AG04450 (cell line): ENCODE measurements around the gene ZNF668. TPM values are rescaled to one million over a fixed set of nuclear protein-coding genes. Genes with fewer than 3 reads are reported as not detected.

Experiments used
- CTCF ChIA-PET: fragments of 300-600, 350-600 bp; formaldehyde crosslinking; extraction: SDS; loops from one replicate; lab custom pipeline; 2022; ENCODE audit warnings: antibody characterized with exemption, inconsistent platforms; lab: Charles Lee
- POLR2A ChIA-PET: fragments of 350-600 bp; formaldehyde crosslinking; extraction: SDS; loops from one replicate; lab custom pipeline; 2021; ENCODE audit warnings: antibody characterized with exemption, inconsistent platforms; lab: Yijun Ruan, JAX
- DNase-seq: peaks from one replicate; pipeline ENCODE4 v3.0.0-alpha.2; 2011; ENCODE audit warnings: low read depth, low spot score
- H3K27ac ChIP-seq: one replicate; pipeline ENCODE4 v1.5.1; 2012; ENCODE audit warnings: low read depth, low read length, control low read depth
- H3K27me3 ChIP-seq: one replicate; pipeline ENCODE4 v1.6.0; 2012; ENCODE audit warnings: low read length; ENCODE audit not compliant: control insufficient read depth, insufficient read depth
- H3K4me3 ChIP-seq: 2 replicates; pipeline ENCODE4 v1.5.1; 2011; ENCODE audit warnings: mild to moderate bottlenecking, low read depth, low read length, control low read depth
- H3K9me3 ChIP-seq: 2 replicates; pipeline ENCODE4 v1.5.1; 2012; ENCODE audit warnings: low read length; ENCODE audit not compliant: control insufficient read depth, insufficient read depth
- polyA plus RNA-seq: library from polyadenylated mRNA; depleted of rRNA; stranded (reverse); fragments of >200 nt; gene quantifications from 2 replicates; pipeline ENCODE4 v1.2.3, GENCODE V29; 2011
- TF ChIP-seq, protein P1 (sequence below): IDR thresholded peaks from 2 replicates; pipeline ENCODE4 v1.5.1; 2011; ENCODE audit warnings: low read depth, low read length, control low read depth, inconsistent platforms

The ZNF668 gene
- polyA plus RNA-seq, 1 experiment: 5.9 TPM

DNA sequence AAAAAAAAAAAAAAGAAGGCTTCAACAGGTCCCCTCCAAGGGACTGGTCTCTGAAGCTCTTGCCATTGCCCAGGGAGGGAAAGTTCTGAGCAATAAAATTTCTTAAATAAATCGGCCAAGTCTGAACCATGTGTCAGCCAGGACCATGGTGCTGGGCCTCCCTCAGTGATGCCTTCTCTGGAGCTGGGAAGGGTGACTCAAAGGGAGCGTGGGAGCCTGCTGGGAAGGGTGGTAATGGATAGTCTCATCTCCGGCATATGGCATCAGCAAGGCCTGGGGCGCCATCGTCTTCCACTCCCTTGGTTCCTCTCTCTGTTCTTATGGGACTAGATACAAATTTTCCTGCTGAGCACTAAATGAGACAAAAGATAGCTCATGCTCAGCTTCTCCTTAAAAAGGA is 18.3 kb upstream of the ZNF668 start:
- TF ChIP-seq, protein P1, sequence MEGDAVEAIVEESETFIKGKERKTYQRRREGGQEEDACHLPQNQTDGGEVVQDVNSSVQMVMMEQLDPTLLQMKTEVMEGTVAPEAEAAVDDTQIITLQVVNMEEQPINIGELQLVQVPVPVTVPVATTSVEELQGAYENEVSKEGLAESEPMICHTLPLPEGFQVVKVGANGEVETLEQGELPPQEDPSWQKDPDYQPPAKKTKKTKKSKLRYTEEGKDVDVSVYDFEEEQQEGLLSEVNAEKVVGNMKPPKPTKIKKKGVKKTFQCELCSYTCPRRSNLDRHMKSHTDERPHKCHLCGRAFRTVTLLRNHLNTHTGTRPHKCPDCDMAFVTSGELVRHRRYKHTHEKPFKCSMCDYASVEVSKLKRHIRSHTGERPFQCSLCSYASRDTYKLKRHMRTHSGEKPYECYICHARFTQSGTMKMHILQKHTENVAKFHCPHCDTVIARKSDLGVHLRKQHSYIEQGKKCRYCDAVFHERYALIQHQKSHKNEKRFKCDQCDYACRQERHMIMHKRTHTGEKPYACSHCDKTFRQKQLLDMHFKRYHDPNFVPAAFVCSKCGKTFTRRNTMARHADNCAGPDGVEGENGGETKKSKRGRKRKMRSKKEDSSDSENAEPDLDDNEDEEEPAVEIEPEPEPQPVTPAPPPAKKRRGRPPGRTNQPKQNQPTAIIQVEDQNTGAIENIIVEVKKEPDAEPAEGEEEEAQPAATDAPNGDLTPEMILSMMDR: no peak
- CTCF ChIA-PET: interaction anchor here (0.6 to 3.1 kb wide), 3 partner anchors 25 to 108 kb away, joined by 4 to 17 read pairs (median 4); no protein-coding TSS in a partner anchor
- POLR2A ChIA-PET: interaction anchor here (0.5 to 2.1 kb wide), 2 partner anchors 18 to 56 kb away, joined by 3 to 9 read pairs; partner anchors contain the start of genes ZNF646 and ZNF668
- Histone ChIP-seq H3K4me3 (no peak overlapping the region), H3K9me3 (no peaks in the 10 kb centered on the region), H3K27ac (no peak overlapping the region), H3K27me3 (no peaks in the 10 kb centered on the region)
- DNase-seq: no peak

DNA sequence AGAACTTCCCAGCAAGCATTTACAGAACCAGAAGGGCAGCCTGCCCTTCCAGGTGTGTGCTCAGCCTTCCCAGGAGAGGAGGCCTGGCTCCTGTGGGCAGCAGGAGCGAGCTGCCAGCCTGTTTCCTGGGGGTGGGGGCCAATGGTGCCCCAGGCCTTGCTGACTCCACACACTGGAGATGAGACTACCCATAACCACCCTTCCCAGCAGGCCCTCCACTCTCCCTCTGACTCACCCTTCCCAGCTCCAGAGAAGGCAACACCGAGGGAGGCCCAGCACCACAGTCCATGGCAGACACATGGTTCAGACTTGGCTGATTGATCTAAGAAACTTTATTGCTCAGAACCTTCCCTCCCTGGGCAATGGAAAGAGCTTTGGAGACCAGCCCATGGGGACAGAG is 16.5 kb upstream of the ZNF668 start:
- POLR2A ChIA-PET: interaction anchor here (1.2 kb wide), 1 partner anchor 17 kb away, joined by 6 read pairs; the partner anchor contains the start of genes ZNF646 and ZNF668

DNA sequence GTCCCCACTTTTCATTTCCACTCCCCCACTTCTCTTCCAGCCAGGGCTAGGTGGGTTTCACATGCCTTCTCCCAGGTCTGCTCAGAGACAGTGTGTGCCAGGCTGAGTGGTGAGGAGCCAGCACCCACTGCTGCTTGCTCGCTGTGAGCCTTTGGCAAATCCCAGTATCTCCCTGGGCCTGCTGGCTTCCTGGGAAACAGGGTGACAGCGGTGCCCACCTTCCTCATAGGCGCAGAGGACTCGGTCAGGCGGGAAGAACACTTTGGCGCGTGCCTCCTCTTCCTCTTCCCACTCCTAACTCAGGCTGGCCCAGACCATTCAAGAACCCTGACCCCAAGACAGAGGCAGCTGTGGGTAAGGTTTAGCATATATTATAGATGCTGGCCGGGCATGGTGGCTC is 15.2 kb upstream of the ZNF668 start:
- H3K27me3 ChIP-seq: no peaks in the 10 kb centered on the region
- H3K4me3 ChIP-seq: no peak overlapping the region
- DNase-seq: no peak
- ChIA-PET CTCF (no interaction called here), POLR2A (no interaction called here)
- TF ChIP-seq, protein P1: no peak
- no peak overlapping the region for H3K27ac ChIP-seq
- H3K9me3 ChIP-seq: no peaks in the 10 kb centered on the region; the same call in 1 of the 2 replicates

More for the DNA sequence above, 16.5 kb upstream of the ZNF668 start:
- DNase-seq: no peak
- TF ChIP-seq, protein P1: no peak
- no peaks in the 10 kb centered on the region for H3K27me3 ChIP-seq
- CTCF ChIA-PET: interaction anchor here (1.7 to 3.1 kb wide), 2 partner anchors 52 to 106 kb away, joined by 4 to 17 read pairs; no protein-coding TSS in a partner anchor
- peak overlapping the region; percentile 31 for H3K27ac ChIP-seq
- H3K4me3 ChIP-seq: no peak overlapping the region
- H3K9me3 ChIP-seq: no peaks in the 10 kb centered on the region

DNA sequence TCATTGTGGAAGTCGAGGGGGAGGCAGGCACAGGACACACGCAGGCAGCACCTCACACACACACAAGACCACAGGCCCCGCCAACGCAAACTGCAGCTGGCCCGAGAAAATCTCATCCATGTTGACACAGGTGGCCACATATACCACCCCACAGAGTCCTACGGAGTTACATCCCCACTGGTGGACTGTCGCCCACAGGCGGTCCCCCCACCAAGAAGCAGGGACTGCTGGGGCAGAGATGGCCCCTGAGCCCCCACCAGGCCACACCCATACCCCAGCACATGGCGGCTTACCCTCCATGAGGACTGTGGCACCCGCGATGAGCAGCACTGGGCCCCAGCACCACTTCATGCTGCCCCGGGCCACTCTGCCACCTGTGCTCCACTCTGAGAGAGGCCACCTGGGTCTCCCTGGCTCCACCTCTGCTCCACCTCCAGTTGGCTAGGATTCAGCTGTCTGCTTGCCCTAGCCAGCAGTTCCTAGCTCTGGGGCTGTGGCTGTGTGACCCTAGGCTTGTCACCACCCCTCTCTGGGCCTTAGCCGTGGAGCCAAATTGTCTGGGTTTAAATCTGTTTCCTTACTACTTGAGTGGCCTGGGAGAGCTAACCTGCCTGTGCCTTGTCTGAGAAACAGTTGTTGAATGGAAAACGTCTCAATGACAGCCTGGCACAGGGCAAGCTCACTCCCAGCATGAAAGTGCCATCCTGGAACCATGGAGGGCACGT is 14.6 kb upstream of the ZNF668 start, which contains the start of gene PRSS53:
Gene PRSS53 (minus strand): TSS at position 485 of the 725 bp plus-strand sequence. CDS start 134 bp downstream, at position 351.
- ChIA-PET POLR2A (no interaction called here), CTCF (no interaction called here)
- Histone ChIP-seq H3K27ac (no peak within 1 kb of the TSS), H3K4me3 (no peak within 1 kb of the TSS), H3K27me3 (no peaks in the 10 kb centered on the region), H3K9me3 (no peaks in the 10 kb centered on the region; the same call in 1 of the 2 replicates)
- TF ChIP-seq, protein P1: no peak
- DNase-seq: no peak

DNA sequence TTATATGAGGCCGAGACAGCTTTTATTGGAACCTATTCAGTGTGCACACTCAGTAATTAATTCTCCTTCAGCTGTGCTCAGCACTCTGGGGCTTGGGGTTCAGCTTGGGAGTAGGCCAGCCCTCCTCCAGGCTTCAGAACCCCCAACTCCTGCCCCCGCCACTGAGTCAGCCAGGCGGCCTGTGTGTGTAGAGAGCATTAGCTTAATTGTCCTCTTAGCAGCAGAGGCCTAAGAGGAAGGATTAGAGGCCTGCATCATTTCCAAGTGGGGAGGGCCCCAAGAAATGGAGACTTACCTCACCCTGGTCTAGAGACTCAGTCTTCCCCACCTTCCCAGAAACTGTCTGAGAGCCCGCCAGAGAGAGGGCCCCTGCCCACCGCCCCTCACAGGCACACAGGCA is 13.9 kb upstream of the ZNF668 start:
- TF ChIP-seq, protein P1: no peak
- DNase-seq: no peak
- no peaks in the 10 kb centered on the region; the same call in 1 of the 2 replicates for H3K9me3 ChIP-seq
- no peaks in the 10 kb centered on the region for H3K27me3 ChIP-seq
- no peak overlapping the region for H3K27ac ChIP-seq
- ChIA-PET POLR2A (no interaction called here), CTCF (no interaction called here)
- no peak overlapping the region for H3K4me3 ChIP-seq
